ES-I3 (cell line): Measurements from ENCODE around the gene LIAS.
"Not testable (repeated sequence)": the region's sequence is repeated elsewhere in the genome, so short reads cannot be mapped to it uniquely, and the experiment has no call there.

Experiments used
- H3K36me3 ChIP-seq: 2 replicates; pipeline ENCODE4 v1.6.1; 2013; ENCODE audit warnings: mild to moderate bottlenecking, low read length, control low read depth, moderate library complexity; ENCODE audit not compliant: insufficient read depth
- H3K4me1 ChIP-seq: 2 replicates; pipeline ENCODE4 v1.6.1; 2013; ENCODE audit warnings: mild to moderate bottlenecking, control low read depth, low read length; ENCODE audit not compliant: insufficient read depth
- H3K9ac ChIP-seq: 2 replicates; pipeline ENCODE4 v1.6.1; 2013; ENCODE audit warnings: low read depth, mild to moderate bottlenecking, low read length, moderate library complexity
- H3K9me3 ChIP-seq: 2 replicates; pipeline ENCODE4 v1.6.1; 2013; ENCODE audit warnings: mild to moderate bottlenecking, low read length, moderate library complexity; ENCODE audit not compliant: control insufficient read depth, insufficient read depth

The LIAS gene

DNA sequence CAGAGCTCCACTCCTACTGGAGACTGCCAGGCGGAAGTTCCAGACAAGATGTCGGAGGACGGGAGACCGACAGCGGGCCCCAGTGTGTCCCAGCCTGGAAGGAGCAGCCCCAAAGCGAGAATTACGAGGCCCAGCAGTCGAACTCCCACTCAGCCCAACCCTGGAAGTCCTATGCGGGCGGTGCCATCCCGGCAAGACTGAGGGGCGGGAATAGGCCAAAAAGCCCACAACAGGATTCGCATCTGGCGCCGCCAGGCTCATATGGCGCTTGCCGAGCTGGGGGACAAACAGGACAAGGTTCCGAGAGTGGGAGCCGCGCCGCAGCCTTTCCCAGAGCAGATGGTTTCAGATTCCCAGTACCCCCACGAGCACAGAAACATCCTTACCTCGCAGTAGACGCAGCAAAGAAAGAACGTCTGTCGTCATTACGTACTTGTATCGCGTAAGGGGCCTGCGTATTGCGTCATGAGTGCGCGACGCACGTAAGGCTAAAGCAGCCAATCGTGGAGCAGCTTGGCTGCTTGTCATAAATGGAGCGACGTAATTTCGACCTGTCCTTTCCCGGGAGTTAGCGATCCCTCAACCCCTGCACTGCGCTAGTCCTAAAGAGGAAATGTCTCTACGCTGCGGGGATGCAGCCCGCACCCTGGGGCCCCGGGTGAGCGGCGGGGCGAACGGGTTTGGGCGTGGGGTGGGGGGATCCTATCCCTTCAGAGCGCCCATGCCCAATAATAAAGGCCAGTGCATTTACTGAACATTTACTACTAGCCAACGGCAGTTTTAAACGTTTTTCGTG, at the start of gene LIAS, which contains the start of gene RPL9:
TSS of gene LIAS (plus strand) at position 552 of the 796 bp plus-strand sequence. CDS start at position 614, 62 bp downstream.
TSS of gene RPL9 (minus strand) at position 418 of the 796 bp plus-strand sequence. CDS start 483 bp downstream, outside the sequence.
- no peaks in the 10 kb centered on the region for H3K9me3 ChIP-seq
- H3K9ac ChIP-seq: peak within 1 kb of the TSS; percentile 95
- H3K36me3 ChIP-seq: peaks cover 35% of the 10 kb centered on the region
- peaks cover 4% of the 10 kb centered on the region; the same call in 1 of the 2 replicates for H3K4me1 ChIP-seq

DNA sequence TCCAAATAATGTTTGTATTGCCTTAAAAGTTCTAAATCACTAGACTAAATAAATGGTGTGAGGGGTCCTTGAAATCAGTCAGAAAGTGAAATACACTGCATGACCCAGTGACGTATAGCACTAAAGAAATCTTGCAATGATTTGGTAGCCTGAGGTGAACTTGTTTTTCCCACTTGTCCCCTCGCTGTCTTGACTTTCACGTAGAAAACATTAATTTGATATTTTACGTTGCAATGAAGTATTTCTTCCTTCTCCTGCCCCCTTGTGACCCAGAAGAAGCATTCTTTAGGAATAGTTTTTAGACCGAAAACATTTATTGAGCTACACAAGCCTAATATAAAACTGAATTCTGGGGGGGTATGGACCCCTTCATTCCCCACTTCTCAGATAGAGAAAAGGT, 48.4 kb upstream of the LIAS start:
- H3K9ac ChIP-seq: no peak overlapping the region

DNA sequence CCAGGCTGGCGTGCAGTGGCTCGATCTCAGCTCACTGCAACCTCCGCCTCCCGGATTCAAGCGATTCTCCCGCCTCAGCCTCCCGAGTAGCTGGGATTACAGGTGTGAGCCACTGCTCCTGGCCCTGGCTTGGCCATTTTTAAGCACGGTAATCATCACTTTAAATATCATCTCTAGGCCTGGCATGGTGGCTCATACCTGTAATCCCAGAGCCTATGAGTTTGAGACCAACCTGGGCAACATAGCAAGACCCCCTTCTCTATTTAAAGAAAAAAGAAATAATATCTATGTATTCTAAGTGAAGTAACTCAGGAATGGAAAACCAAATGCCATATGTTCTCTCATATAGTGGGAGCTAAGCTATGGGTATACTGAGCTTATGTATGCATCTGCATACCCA, 47.3 kb upstream of the LIAS start:
- not testable (repeated sequence) for H3K9me3 ChIP-seq, H3K4me1 ChIP-seq, H3K36me3 ChIP-seq, H3K9ac ChIP-seq

More for the DNA sequence above, 48.4 kb upstream of the LIAS start:
- no peaks in the 10 kb centered on the region for H3K9me3 ChIP-seq
- H3K4me1 ChIP-seq: no peaks in the 10 kb centered on the region
- no peaks in the 10 kb centered on the region for H3K36me3 ChIP-seq

DNA sequence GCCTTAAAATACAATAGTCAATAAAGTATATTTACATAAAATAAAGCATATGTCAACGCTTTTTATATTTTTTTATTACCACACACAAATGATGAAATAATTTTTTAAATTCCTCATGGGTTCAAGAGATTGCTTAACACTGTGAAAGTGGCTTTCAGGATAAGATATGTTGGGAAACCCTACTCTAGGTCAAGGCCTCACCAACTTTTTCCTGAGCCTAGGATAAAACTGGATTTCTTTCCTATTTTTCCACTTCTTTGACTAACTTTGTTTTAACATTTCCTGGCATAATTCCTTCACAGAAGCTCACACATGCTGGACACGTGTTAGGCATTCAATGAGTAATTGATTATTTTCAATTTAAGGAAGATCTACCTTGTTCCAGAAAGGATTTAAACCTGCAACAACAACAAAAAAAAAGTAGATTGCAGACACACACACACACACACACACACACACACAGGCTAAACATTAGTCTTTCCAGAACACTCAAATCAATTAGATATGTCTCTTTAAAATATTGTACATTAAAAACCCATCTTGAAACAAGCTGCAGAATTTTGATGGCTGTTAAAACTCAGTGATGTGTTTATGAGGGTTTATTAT, 43.1 kb upstream of the LIAS start:
- Histone ChIP-seq H3K36me3 (no peaks in the 10 kb centered on the region), H3K9ac (no peak overlapping the region)

DNA sequence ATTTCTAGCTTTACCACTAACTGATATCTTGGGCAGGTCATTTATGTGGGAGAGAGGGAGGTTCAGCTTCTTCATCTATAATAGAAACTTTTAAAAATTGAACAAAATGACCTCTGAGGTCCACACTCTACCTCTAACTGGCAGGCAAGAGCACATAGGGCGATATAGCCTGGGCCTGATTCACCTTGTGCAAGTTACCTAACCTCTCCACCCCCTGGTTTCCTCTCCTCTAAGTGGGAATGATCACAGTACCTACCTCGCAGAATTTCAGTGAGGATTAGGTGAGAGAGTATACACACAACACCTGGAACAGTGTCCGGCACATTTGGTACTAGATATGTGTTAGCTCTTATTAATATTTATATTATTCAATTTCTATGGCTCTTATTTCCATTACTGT, 36.6 kb upstream of the LIAS start:
- Histone ChIP-seq H3K36me3 (no peaks in the 10 kb centered on the region), H3K9ac (no peak overlapping the region), H3K9me3 (no peaks in the 10 kb centered on the region), H3K4me1 (no peaks in the 10 kb centered on the region)

More for the DNA sequence above, 43.1 kb upstream of the LIAS start:
- Histone ChIP-seq H3K9me3 (no peaks in the 10 kb centered on the region), H3K4me1 (no peaks in the 10 kb centered on the region)

DNA sequence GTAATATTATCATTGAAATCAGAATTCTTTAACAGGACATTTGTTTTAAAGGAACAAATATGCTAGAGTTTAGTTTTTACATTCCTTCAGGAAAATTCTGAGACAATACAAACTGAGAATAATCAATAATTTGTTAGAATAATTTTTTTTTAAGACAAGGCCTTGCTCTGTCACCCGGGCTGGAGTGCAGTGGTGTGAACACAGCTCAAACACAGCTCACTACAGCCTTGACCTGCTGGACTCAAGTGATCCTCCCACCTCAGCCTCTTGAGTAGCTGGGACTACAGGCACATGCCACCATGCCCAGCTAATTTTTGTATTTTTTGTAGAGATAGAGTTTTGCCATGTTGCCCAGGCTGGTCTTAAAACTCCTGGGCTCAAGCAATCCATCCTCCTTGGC, 33.6 kb upstream of the LIAS start:
- H3K4me1 ChIP-seq, H3K9ac ChIP-seq, H3K36me3 ChIP-seq, H3K9me3 ChIP-seq: not testable (repeated sequence)

DNA sequence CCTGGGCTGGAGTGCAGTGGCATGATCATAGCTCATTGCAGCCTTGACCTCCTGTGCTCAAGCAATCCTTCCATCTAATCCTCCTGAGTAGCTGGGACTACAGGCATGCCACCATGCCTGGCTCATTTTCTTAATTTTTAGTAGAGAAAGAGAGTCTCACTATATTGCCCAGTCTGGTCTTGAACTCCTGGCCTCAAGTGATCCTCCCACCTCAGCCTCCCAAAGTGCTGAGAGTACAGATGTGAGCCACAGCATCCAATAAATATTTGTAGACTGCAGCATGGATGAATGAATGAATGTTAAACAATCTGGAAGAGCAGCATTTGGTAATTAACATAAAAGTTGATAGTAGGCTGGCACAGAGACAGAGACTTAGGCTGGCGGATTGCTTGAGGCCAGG, 32.1 kb upstream of the LIAS start:
- no peak overlapping the region for H3K9ac ChIP-seq
- no peaks in the 10 kb centered on the region for H3K4me1 ChIP-seq
- H3K9me3 ChIP-seq: no peaks in the 10 kb centered on the region
- no peaks in the 10 kb centered on the region for H3K36me3 ChIP-seq

DNA sequence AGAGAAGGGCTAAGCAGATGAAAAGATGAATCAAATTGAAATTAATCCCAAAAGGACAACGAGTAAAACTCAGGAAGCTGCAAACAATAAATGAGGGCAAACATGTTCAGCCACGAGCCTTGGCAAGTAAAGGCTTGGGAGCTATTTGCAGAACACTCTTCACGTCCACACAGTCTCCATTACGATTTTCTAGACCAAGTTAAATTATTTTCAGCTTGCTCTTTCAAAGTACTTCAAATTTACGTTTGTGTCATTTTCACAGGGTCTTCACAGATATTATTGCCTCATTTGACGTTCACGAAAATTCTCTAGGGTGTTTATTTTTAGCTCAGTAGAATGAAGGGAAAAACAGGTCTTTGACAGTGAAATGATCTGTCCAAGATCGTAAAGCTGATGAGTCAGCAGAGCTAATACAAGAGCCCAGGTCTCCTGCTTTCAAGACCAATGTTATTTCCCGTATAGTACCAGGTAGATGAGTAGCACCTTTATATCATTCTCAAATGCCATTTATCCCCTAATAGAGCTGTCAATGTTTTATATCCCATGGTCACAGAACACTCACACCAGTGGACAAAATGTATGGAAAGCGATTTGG, 31.2 kb upstream of the LIAS start:
- Histone ChIP-seq H3K4me1 (no peaks in the 10 kb centered on the region), H3K36me3 (no peaks in the 10 kb centered on the region), H3K9ac (no peak overlapping the region), H3K9me3 (no peaks in the 10 kb centered on the region)

DNA sequence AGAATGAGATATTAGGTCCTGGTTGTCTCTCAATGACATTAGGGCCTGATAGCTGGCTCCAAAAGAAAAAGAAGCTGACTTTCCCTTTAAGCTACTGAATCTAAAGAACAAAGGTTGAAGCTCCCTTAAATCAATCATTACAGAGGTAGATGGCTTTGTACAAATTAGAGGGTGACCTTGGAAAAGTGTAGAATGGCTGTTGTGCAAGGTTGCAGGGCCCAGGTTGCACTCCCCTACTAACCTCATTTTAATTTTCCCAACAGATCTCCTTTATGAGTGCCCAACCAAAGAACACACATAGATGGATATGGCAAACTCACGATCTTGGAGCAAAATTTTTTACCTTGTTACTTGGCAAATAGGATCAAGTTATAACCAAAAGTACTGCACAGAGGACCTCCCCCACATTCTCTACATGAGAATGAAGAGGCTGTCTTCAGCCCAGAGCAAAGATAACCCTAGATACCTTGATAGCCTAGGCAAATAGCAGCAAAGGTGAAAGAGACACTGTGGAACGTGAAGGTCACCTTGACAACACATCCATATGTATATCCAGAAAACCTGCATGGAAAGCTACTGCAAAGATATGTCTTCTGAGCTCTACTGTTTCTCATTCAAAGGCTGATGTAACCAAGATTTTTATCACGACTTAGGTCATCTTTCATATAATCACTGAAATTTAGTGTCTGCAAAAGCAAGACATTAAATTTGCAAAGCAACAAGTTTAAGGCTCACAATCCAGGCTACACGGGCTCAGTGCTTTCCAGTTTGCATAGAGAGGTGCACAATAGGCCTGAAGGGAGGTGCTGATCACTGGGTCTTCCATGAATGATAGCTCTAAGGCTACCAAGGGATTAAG, 29.2 kb upstream of the LIAS start:
- H3K4me1 ChIP-seq: no peaks in the 10 kb centered on the region
- no peaks in the 10 kb centered on the region for H3K36me3 ChIP-seq
- no peaks in the 10 kb centered on the region for H3K9me3 ChIP-seq
- no peak overlapping the region for H3K9ac ChIP-seq

DNA sequence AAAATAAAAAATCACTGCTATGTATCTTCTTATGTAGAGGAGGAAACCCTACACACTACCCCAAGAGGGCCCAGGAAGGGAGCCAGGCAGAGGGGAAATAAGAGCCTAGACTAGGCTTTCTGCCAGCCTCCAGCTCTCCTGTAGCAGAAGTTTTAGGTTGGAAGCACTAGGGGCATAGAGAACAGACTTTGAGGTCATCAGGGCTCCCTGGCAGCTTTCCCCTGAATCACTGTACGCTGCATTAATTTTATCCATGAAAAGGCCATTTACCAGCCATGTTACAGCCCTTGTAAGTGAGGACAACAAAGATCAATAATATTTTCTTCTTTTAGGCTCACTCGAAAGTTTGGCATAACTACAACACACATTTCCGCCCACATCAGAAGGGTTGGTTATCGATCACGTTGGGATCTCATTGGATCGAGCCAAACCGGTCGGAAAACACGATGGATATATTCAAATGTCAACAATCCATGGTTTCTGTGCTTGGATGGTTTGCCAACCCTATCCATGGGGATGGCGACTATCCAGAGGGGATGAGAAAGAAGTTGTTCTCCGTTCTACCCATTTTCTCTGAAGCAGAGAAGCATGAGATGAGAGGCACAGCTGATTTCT, 24.9 kb upstream of the LIAS start:
- Histone ChIP-seq H3K4me1 (no peaks in the 10 kb centered on the region), H3K36me3 (no peaks in the 10 kb centered on the region), H3K9me3 (no peaks in the 10 kb centered on the region), H3K9ac (no peak overlapping the region)

DNA sequence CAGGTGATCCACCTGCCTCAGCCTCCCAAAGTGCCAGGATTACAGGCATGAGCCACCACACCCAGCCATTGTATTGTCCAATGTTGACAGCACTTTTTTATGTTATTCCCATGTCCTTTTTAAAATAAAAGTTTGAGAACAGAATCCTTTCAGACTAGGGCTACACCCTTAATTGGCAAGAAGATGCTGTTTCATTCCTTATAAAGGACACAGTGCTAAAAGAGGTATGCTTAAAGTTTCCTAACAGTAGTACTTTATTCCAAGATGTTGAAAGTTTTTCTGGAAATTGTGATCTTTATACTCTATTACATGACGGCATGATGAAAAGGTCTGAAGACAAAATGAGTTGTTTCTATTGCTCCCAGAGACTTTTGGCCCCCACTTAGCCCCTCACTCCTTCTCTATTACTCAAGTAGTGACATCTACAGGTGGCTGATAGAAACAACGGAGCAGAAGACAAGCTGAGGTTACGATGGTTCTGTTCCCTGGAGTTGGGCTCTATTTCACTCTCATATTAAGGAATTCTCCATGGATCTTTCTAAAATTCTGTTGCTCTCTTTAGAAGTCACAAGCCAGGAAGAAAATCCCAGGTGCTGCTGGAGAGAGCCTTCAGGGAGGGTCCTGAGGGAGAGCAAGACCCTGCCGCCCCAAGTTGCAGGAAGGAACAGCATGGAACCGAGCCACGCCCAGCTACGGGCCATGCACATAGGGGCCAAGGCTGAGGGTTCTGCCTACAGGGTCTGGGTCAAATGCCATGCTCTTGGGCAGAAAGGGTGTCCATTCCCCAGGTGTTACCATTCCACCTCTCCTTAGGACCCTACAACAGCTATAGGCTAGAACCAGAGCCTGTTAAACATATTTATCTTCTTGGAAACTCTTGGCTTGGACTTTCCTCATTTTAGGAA, 22.9 kb upstream of the LIAS start:
- Histone ChIP-seq H3K4me1 (no peaks in the 10 kb centered on the region), H3K9me3 (no peaks in the 10 kb centered on the region), H3K9ac (no peak overlapping the region), H3K36me3 (no peaks in the 10 kb centered on the region)

DNA sequence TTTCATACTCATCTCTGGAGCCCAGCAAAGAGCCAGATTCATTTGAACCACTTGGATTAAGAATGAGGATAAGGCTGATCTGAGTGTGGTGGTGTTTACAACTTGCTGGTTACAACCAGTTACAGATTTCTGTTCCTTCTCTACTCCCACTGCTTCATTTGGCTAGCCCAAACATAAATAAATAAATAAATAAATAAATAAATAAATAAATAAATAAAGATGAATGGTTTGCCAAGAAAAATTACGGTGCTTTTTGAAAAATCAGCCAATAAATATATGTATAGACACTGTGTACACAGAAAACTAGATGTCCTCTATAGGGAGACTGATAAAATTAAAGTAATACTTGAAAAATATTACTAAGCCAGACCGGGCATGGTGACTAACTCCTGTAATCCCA, 17.3 kb upstream of the LIAS start:
- Histone ChIP-seq H3K36me3 (no peaks in the 10 kb centered on the region), H3K9ac (no peak overlapping the region), H3K9me3 (no peaks in the 10 kb centered on the region), H3K4me1 (no peaks in the 10 kb centered on the region)

DNA sequence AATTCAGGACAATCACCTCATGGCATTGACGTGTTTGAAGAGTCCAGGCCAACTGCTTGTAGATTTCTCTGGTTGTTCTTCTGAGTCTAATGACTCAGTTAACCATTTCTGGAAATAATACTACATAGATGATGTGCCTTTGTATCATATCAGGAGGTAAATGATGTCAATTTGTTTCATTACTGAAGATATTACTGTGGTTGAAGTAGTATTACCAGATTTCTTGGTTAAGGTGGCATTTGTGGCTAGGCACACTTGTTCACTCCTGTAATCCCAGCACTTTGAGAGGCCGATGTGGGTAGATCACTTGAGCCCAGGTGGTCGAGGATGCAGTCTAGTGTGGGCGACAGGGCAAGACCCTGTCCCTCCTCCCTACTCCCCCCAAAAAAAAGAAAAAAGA, 15.9 kb upstream of the LIAS start:
- Histone ChIP-seq H3K9ac (no peak overlapping the region), H3K9me3 (no peaks in the 10 kb centered on the region), H3K36me3 (no peaks in the 10 kb centered on the region), H3K4me1 (no peaks in the 10 kb centered on the region)
